Thoracic aorta (tissue), 2 donors: Measurements from ENCODE around the gene SLC8A2. TPM values are rescaled to one million over a fixed set of nuclear protein-coding genes. Genes with fewer than 3 reads are reported as not detected.

Source experiments
- ATAC-seq: fragments of 150-250 bp; one replicate; pipeline ENCODE4 v1.8.0; 2017; ENCODE audit warnings: low read depth; ENCODE audit not compliant: insufficient number of reproducible peaks, low FRiP score
- DNase-seq: peaks from one replicate; pipeline ENCODE4 v3.0.0-alpha.2; 2020; ENCODE audit warnings: low spot score
- H3K27ac ChIP-seq, 2 donors: fragments of 200-600 bp; sonication (generic); 1 replicate in 1 of 2; 2 replicates in 1 of 2; pipeline ENCODE4 v1.5.1; 2016; ENCODE audit warnings: mild to moderate bottlenecking in 2 of 2, moderate library complexity in 2 of 2
- H3K27me3 ChIP-seq: fragments of 200-600 bp; sonication (generic); replicated peaks from 2 replicates; pipeline ENCODE4 v1.6.0; 2016; ENCODE audit warnings: mild to moderate bottlenecking; ENCODE audit not compliant: insufficient read depth
- H3K36me3 ChIP-seq: fragments of 200-600 bp; sonication (generic); one replicate; pipeline ENCODE4 v1.5.1; 2016
- H3K4me1 ChIP-seq, 2 donors: fragments of 200-600 bp; sonication (generic); 1 replicate in 1 of 2; 2 replicates in 1 of 2; pipeline versions ENCODE4 v1.5.1 to v1.6.0; 2016; ENCODE audit warnings: low read depth in 2 of 2, mild to moderate bottlenecking in 1 of 2; ENCODE audit not compliant: control insufficient read depth in 1 of 2
- H3K4me3 ChIP-seq: fragments of 200-600 bp; sonication (generic); 2 replicates; pipeline ENCODE4 v1.5.1; 2016; ENCODE audit warnings: mild to moderate bottlenecking
- H3K9me3 ChIP-seq: fragments of 200-600 bp; sonication (generic); 2 replicates; pipeline ENCODE4 v1.5.1; 2016
- CTCF ChIP-seq: fragments of 200-600 bp; sonication (generic); IDR thresholded peaks from one replicate; pipeline ENCODE4 v1.5.1; 2019; ENCODE audit warnings: antibody characterized with exemption
- total RNA-seq, 2 donors: library from RNA; depleted of rRNA; stranded (reverse); fragments of >200 nt; gene quantifications; one replicate each; pipeline versions ENCODE4 v1.1.0 to v1.2.3, GENCODE V29; 2016

SLC8A2 gene
- total RNA-seq, 2 donors from 2014 or later = 0.28 TPM; not detected in 1

DNA sequence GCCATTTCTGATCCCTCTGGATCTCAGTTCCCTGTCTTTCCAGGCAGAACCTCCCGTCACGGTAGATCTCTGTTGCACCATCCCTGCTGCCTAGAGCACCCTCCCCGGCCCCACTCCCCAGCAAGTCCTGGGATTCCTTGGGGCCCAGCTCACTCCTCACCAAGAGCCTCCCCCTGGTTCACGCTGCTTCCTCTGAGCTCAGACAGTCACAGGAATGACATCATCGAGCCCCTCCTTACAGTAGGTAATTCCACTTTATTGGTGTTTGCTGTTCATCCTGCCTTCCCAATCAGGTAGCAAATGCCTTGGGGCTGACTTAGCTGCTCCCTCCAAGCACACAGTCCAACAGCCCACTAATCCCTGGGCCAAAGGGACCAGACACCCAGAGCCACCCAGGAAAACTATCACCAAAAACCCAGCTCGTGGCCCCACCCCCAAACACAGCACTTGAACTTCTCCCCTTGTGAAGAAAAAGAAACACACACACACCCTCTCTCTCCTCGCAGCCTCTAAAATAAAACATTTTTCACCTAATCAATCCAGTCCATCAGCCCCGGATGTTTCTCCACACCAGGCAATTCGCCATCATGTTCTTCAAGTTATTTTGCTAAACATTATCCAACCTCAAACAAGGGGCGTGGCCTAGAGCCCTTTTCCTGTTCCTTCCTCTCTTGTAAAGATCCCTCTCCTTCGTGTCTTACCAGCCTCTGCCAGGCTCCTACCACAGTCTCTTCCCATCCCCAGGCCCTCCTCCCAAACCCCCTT is 40.7 kb upstream of the SLC8A2 start:
- Histone ChIP-seq H3K4me3 (peak overlapping the region; percentile 87), H3K27me3 (no peaks in the 10 kb centered on the region), H3K36me3 (no peaks in the 10 kb centered on the region), H3K9me3 (no peaks in the 10 kb centered on the region), H3K4me1 (peaks cover 54 to 74% of the 10 kb centered on the region in 2 donors), H3K27ac (peak overlapping the region; percentile 7 to 88)
- TF ChIP-seq CTCF = no peak
- ATAC-seq (no peak), DNase-seq (no peak)

GRCh38 chr19:47511681-47512080 is 40.0 kb upstream of the SLC8A2 start:
- peaks cover 58 to 80% of the 10 kb centered on the region in 2 donors for H3K4me1 ChIP-seq
- ATAC-seq (no peak), DNase-seq (no peak)
- no peaks in the 10 kb centered on the region for H3K36me3 ChIP-seq
- TF ChIP-seq CTCF = no peak
- peak overlapping the region; percentile 7 to 12 for H3K27ac ChIP-seq
- H3K27me3 ChIP-seq = no peaks in the 10 kb centered on the region
- H3K4me3 ChIP-seq = no peak overlapping the region
- no peaks in the 10 kb centered on the region for H3K9me3 ChIP-seq

DNA sequence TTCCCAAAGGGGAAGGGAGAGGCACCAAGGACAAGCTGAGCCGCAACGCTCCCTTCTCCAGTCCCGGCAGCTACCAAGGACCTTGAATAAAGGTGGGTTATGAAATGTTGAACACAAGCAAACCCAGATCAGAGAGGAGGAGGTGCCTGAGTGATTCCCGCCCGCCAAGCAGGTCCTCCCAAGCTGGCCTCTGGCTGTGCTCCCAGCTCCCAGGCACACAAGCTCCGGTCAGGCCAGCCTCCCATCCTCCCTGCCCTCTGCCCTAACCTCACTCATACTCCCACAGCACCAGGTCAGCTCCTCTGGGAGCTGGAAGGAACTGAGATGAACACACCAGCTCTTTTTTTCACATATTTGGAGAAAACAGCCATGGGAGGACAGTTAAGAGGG is 39.4 kb upstream of the SLC8A2 start:
- ATAC-seq (no peak), DNase-seq (no peak)
- no peaks in the 10 kb centered on the region for H3K27me3 ChIP-seq
- H3K9me3 ChIP-seq = no peaks in the 10 kb centered on the region
- no peaks in the 10 kb centered on the region for H3K36me3 ChIP-seq
- peaks cover 58 to 81% of the 10 kb centered on the region in 2 donors for H3K4me1 ChIP-seq
- H3K4me3 ChIP-seq = no peak overlapping the region
- TF ChIP-seq CTCF = no peak
- peak overlapping the region; percentile 12 to 56 for H3K27ac ChIP-seq

- Histone ChIP-seq H3K9me3 (no peaks in the 10 kb centered on the region), H3K27ac (peak overlapping the region; percentile 51 to 56), H3K27me3 (no peaks in the 10 kb centered on the region), H3K4me1 (peaks cover 58 to 76% of the 10 kb centered on the region in 2 donors), H3K36me3 (no peaks in the 10 kb centered on the region), H3K4me3 (no peak overlapping the region)
- no peak for DNase-seq
- no peak for ATAC-seq
- TF ChIP-seq CTCF = no peak
Measured at GRCh38 chr19:47510516-47511127, 38.9 kb upstream of the SLC8A2 start.

- H3K9me3 ChIP-seq = no peaks in the 10 kb centered on the region
- H3K4me3 ChIP-seq = peak overlapping the region; percentile 46
- H3K27me3 ChIP-seq = no peaks in the 10 kb centered on the region
- H3K4me1 ChIP-seq = peaks cover 58 to 75% of the 10 kb centered on the region in 2 donors
- peak overlapping the region; percentile 51 to 56 for H3K27ac ChIP-seq
- DNase-seq (peak; percentile 40), ATAC-seq (peak; percentile 55)
- H3K36me3 ChIP-seq = no peaks in the 10 kb centered on the region
- no peak for TF ChIP-seq CTCF
Measured at GRCh38 chr19:47509973-47510372, 38.3 kb upstream of the SLC8A2 start.
